ENCODE results near the gene BAZ2B. TPM values are rescaled to one million over a fixed set of nuclear protein-coding genes. Genes with fewer than 3 reads are reported as not detected.

The BAZ2B gene
- total and polyA plus RNA-seq, 9 of the 15 experiments (the other 6 are each of a cell fraction or from before 2014, with no cell fraction given): 7.5 to 38.6 (median 19.8) TPM

- no peak overlapping the region for H3K4me2 ChIP-seq (ENCODE audit: insufficient read depth, low read length)
- intact Hi-C loops (cut with micrococcal nuclease): no loop called here
- no peak overlapping the region for H3K4me3 ChIP-seq
- no peaks in the 10 kb centered on the region for H3K36me3 ChIP-seq (ENCODE audit: control insufficient read depth, insufficient read depth, low read length)
- no peak overlapping the region for H2AFZ ChIP-seq (ENCODE audit: low read depth, low read length)
- no peak for ATAC-seq
- no peak overlapping the region for H3K27ac ChIP-seq (ENCODE audit: extremely low read depth, low read depth, low read length)
- in situ Hi-C loops (cut with MboI): no loop called here
- no TSS peak for BruUV-seq (replicated peaks)
- H3K9ac ChIP-seq (ENCODE audit: insufficient read depth in 1 of 2, low read depth in 2 of 2, low read length in 2 of 2): no peak overlapping the region
- no peaks in the 10 kb centered on the region for H4K20me1 ChIP-seq (replicated peaks; ENCODE audit: control insufficient read depth, insufficient read depth, low read length)
- WGBS (ENCODE audit: insufficient coverage, low coverage, missing lambda C conversion rate): 84% methylated on average over 3 of the region's 3 CpGs
- CTCF ChIA-PET (ENCODE audit: low intra/inter-chr PET ratio): no interaction called here
- TF ChIP-seq RBM22 (IDR thresholded peaks at IDR 0.05; ENCODE audit: low read depth, low read length, poor library complexity, severe bottlenecking): no peak
- no peak for TF ChIP-seq SFPQ (IDR thresholded peaks at IDR 0.05; ENCODE audit: low read depth, low read length)
- TF ChIP-seq ZNF785 (CRISPR knock-in tag; IDR thresholded peaks at IDR 0.05): no peak
- TF ChIP-seq TRIM24 (IDR thresholded peaks at IDR 0.05): no peak
- TF ChIP-seq RBM25 (IDR thresholded peaks at IDR 0.05; ENCODE audit: low read depth, low read length, severe bottlenecking): no peak
- TF ChIP-seq C11orf30 (IDR thresholded peaks at IDR 0.05; ENCODE audit: low read depth): peak; percentile 34; the same call in 1 of the 2 replicates
- TF ChIP-seq NRF1 (conservative IDR thresholded peaks at IDR 0.05 in 1 of 2, IDR thresholded peaks at IDR 0.05 in 1 of 2): no peak
- TF ChIP-seq PTTG1 (tag; IDR thresholded peaks at IDR 0.05; ENCODE audit: low read depth): no peak
- no peak for TF ChIP-seq DNMT1 (IDR thresholded peaks at IDR 0.05)
- peak; percentile 59 for TF ChIP-seq ZNF316 (IDR thresholded peaks at IDR 0.05)
- TF ChIP-seq MED1 (CRISPR knock-in tag; IDR thresholded peaks at IDR 0.05; ENCODE audit: borderline replicate concordance): no peak
- TF ChIP-seq CBX1 (IDR thresholded peaks at IDR 0.05; ENCODE audit: low read depth): no peak
- no peaks in the 10 kb centered on the region for H3K79me2 ChIP-seq (ENCODE audit: control insufficient read depth, insufficient read depth, low read length)
- peaks cover 2% of the 10 kb centered on the region; the same call in 1 of the 2 replicates for H3K9me3 ChIP-seq (replicated peaks; ENCODE audit: control insufficient read depth, insufficient read depth, low read depth, low read length)
- H3K9me1 ChIP-seq (ENCODE audit: control insufficient read depth, insufficient read depth, low read length): no peaks in the 10 kb centered on the region
- FAIRE-seq: no peak
- no peaks in the 10 kb centered on the region for H3K27me3 ChIP-seq (ENCODE audit: control insufficient read depth in 2 of 2, insufficient read depth in 2 of 2, low read length in 2 of 2)
- DNase-seq (ENCODE audit: extremely low read depth in 1 of 4, low spot score in 3 of 4): no peak
- no peaks in the 10 kb centered on the region for H3K4me1 ChIP-seq (replicated peaks in 1 of 2; ENCODE audit: control insufficient read depth in 2 of 2, insufficient read depth in 2 of 2, low read length in 2 of 2)
- POLR2A ChIA-PET: no interaction called here
Measured at GRCh38 chr2:159538801-159539200, 77.5 kb downstream of the BAZ2B start.

Data from K562 (cell line).